Embryonic facial prominence (tissue), 1 donor: ENCODE results near the gene FOSL2.

ENCODE experiments used
- DNase-seq: peaks from one replicate; pipeline ENCODE4 v3.0.0-alpha.2; 2016; ENCODE audit errors: extremely low spot score

The FOSL2 gene

DNA sequence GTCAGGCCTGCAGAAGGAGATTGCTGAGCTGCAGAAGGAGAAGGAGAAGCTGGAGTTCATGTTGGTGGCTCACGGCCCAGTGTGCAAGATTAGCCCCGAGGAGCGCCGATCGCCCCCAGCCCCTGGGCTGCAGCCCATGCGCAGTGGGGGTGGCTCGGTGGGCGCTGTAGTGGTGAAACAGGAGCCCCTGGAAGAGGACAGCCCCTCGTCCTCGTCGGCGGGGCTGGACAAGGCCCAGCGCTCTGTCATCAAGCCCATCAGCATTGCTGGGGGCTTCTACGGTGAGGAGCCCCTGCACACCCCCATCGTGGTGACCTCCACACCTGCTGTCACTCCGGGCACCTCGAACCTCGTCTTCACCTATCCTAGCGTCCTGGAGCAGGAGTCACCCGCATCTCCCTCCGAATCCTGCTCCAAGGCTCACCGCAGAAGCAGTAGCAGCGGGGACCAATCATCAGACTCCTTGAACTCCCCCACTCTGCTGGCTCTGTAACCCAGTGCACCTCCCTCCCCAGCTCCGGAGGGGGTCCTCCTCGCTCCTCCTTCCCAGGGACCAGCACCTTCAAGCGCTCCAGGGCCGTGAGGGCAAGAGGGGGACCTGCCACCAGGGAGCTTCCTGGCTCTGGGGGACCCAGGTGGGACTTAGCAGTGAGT lies 19.4 kb downstream of the FOSL2 start:
- no peak for DNase-seq

DNA sequence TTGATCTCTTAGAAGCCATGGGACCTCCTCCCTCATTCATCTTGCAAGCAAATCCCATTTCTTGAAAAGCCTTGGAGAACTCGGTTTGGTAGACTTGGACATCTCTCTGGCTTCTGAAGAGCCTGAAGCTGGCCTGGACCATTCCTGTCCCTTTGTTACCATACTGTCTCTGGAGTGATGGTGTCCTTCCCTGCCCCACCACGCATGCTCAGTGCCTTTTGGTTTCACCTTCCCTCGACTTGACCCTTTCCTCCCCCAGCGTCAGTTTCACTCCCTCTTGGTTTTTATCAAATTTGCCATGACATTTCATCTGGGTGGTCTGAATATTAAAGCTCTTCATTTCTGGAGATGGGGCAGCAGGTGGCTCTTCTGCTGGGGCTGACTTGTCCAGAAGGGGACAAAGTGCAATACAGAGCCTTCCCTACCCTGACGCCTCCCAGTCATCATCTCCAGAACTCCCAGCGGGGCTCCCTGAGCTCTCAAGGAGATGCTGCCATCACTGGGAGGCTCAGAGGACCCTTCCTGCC lies 20.0 kb downstream of the FOSL2 start:
- no peak for DNase-seq

DNA sequence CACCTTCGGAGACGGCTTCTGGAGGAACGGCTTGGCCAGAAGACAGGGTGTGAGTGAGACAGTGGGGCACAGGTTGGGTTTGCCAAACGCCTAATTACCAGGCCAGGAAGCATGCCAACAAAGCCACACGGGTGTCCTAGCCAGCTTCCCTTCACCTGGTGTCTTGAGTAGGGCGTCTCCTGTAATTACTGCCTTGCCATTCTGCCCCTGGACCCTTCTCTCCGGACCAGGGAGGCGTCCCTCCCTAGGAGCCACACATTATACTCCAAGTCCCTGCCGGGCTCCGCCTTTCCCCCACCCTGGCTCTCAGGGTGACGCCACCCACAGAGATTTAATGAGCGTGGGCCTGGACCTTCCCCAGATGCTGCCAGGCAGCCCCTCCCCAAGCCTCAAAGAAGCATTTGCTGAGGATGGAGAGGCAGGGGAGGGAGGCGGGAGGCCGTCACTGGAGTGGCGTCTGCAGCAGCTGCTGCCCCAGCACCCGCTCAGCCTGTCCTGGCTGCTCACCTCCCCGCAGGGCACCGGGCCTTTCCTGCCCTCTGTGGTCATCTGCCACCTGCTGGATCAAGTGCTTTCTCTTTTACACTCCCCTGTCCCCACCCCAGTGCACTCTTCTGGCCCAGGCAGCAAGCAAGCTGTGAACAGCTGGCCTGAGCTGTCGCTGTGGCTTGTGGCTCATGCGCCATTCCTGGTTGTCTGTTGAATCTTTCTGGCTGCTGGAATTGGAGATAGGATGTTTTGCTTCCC lies 20.7 kb downstream of the FOSL2 start:
- no peak for DNase-seq

DNA sequence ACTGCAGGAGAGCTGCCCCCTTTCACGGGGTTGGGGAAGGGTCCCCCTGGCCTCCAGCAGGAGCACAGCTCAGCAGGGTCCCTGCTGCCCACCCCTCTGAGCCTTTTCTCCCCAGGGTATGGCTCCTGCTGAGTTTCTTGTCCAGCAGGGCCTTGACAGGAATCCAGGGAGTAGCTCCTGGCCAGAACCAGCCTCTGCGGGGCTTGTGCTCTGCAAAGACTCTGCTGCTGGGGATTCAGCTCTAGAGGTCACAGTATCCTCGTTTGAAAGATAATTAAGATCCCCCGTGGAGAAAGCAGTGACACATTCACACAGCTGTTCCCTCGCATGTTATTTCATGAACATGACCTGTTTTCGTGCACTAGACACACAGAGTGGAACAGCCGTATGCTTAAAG lies 21.2 kb downstream of the FOSL2 start:
- DNase-seq, result no peak

DNA sequence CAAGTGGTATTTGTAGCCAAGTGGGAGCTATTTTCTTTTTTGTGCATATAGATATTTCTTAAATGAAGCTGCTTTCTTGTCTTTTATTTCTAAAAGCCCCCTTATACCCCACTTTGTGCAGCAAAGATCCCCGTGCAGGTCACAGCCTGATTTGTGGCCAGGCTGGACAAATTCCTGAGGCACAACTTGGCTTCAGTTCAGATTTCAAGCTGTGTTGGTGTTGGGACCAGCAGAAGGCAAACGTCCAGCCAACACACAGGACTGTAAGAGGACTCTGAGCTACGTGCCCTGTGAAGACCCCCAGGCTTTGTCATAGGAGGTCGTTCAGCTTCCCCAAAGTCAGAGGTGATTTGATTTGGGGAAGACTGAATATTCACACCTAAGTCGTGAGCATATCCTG lies 21.9 kb downstream of the FOSL2 start:
- DNase-seq, result no peak

DNA sequence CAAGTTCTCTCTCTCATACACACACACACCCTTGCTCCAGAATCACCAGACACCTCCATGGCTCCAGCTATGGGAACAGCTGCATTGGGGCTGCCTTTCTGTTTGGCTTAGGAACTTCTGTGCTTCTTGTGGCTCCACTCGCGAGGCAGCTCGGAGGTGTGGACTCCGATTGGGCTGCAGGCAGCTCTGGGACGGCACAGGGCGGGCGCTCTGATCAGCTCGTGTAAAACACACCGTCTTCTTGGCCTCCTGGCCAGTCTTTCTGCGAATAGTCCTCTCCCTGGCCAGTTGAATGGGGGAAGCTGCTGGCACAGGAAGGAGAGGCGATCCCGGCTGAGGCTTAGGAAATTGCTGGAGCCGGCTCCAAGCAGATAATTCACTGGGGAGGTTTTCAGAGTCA lies 22.4 kb downstream of the FOSL2 start:
- DNase-seq, result no peak

DNA sequence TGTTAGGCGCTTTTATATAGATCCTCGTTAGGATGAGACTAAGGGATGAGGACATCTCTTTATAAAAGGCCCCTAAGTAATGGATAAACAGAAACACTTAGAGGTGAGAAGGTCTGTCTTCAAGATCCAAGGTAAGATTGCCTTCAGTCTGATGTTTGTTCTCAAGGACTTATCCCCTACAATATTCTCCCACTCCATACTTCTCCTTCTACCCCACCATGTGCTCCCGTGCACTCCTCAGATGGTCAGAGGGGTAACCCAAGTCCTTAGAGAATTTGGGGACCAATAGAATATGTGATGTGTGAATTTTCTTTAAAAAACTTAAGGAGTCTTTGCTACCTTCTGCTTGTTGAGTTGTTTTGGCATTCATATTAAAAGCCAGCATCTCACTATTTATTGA lies 23.1 kb downstream of the FOSL2 start:
- no peak for DNase-seq

DNA sequence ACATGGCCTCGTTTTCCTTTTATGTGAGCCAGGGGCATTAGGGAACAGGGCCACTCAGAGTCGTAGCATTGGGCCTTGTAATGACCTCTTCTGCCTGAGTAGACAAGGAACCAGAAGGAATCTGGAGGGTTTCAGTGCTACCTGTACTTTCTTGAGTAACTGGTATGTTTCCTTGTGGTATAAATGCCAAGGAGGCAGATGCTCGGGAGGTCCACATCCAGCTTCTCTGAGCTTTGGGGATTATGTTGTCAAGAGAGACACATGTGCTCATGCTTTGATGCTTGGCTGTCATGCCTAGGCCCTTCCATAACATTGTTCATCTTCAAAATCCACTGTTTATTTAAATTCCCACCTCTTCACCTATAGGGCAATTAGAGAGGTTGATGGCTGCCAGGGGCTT lies 26.3 kb downstream of the FOSL2 start:
- DNase-seq, result no peak

DNA sequence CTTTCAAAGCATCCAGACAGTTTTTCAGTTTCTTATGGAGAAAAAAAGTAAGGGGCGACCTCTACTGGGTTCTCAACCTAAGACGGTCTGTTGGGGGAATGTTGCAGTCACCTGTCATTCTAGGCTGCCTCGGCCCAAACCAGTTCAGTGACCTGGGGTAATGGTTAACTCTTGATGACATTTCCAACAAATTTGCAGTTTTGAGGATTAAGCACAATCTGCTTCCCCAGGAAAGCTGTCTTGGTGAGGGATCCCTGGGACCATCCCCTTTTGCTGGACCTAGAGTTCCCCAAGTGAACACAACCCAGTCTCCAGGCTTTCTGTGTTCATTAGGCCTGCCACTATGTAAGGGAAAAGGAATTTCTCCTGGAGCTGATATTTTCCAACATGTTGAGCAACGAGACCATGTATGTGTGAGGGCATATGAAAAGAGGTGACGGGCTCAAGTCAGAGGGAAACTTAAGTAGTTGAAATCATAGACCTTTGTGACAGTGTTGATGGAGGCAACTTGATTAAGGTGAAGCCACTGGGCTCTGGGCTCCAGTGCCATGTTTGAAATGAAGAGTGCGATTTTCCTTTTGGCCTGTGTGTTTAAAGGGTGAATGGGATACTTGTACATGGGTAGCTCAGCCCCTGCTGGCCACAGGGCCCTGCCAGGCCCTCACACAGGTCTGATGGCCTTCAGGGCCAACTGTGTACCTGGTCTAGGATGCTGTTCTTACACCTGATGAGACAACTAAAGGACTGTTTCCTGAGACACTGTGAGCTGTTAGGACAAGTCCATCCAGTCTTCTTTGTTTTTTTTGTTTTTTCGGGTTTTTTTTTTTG lies 27.0 kb downstream of the FOSL2 start:
- no peak for DNase-seq

DNA sequence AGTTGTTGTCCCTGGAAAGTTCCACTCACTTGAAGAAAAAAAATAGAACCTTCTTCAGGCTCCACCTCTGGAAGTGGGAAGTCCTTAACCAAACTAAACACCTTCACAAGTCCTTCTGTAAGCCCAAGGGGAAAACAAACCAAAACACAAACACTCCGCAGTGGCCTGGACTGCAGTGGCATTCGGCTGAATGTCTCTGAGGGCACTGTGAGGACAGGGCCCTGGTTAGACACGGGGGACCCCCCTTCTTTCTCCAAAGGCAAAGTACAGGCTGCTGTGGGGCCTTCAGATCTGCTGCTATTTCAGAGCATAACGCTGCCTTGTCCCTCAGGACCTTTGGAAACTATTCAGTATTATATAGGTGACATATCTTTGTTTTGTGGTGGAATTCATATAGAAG lies 28.1 kb downstream of the FOSL2 start:
- DNase-seq, result no peak

DNA sequence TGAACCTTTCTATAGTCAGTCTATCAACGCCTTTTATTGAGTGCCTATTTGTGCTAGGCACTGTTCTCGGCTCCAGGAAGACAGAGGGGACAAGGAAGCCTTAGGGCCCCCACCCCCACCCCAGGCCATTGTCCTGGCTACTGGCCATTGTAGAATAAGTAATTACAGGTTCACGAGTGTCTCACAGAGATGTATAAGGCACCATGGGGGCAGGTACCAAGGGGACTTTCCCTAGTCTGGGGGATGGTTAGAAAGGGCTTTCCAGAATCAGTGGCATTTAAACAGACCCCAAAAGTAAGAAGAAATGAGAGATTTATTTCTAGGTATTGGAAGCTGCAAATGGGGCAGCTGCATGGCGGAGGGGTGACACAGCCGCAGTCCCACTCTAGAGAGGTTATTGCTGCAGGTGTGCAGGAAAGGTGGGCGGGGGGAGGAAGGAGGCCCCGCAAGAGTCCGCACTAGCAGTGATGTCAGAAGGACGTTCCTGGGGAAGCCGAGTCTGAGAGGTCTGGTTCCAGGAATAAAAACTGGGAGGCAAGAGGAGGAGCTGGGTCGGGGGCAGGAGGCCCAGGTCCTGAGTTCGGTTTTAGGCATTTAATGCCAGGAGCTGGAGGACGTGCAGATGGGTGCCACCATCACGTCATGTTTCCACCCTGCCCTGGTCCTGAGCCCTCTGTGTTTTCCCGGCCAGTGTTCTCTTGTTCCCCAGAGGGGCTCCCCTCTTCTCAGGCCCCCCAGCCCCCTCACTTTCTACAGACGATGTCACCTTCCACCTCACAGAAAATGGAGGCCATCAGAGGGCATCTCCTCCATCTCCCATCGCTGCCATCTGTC lies 30.5 kb downstream of the FOSL2 start:
- DNase-seq, result no peak

DNA sequence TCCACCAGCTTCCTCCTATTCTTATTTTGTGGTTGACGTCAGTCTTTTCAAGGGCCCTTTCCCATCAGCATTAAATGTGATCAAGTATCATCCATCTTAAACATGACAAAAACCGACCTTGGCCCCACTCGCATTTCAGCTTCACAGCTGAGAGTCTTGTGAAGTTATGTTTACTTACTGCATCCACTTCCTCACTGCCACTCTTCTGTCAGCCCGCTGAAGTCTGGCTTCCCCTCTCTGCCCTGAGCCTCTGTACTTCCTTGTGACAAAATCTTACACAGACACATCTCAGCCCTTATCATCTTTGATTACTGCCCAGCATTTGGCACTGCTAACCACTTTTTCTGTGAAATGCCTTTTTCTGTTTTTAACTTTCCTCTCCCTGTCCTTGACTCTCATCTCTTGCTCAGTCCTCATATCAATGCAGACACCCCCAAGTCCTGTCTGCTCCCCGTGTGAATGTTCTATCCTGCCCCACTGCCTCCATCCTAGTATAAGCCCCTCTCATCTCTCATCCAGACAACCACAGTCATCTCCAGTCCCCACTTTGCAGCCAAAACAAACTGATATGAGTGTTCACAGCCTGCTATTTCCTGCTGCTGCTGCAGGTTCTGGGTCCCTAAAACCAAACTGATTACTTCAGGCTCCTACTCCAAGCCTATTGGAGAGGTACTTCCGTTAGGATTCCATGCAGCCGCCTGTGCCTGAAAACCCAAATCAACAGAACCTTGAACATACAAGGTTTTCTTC lies 31.4 kb downstream of the FOSL2 start:
- DNase-seq, result no peak

DNA sequence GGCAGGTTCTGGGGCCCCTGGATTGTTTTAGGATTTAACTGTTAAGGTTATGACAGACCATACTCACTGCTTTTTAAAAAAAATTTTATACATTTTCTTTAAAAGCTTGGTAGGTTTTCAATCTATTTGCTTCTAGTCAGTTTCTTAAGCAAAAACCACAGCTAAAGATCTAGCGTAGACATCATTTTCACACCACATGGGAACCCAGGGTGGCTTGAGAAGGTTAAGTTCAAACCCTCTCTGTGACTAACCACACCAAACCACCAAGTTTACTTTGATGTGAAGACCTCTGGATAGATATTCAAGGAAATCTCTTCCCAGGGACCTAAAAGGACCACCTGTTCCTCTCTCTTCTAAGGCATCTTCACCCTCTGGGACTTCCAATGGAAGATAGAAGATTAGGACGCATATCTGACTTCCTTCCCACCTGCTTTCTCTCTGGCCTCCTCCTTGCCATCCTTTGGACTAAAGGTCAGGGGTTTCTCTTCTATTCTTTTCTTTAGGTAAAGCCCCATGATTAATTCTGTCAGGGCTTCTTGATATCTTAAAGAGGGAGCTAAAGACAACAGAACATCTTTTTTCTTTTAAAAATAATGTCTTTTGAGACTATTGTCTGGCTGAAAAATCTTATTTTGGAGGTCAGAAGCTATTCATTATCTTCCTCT lies 32.3 kb downstream of the FOSL2 start:
- DNase-seq, result no peak

DNA sequence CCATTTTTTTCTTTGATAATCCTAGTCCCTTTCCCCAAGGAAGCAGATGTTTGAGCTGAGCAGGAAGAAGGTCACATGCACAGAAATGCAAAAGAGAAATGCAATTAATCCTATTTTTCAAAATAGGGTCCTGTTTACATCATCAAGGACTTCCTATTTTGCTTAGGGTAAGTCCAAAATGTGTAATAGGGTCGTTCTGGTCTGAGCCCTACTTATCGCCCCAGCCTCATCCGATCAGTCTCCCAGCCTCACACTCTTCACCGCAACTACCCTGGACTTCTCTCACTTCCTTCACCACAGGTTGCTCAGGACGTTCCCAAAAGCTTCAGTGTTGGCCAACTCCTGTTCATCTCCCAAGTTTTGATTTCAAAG lies 32.8 kb downstream of the FOSL2 start:
- no peak for DNase-seq

DNA sequence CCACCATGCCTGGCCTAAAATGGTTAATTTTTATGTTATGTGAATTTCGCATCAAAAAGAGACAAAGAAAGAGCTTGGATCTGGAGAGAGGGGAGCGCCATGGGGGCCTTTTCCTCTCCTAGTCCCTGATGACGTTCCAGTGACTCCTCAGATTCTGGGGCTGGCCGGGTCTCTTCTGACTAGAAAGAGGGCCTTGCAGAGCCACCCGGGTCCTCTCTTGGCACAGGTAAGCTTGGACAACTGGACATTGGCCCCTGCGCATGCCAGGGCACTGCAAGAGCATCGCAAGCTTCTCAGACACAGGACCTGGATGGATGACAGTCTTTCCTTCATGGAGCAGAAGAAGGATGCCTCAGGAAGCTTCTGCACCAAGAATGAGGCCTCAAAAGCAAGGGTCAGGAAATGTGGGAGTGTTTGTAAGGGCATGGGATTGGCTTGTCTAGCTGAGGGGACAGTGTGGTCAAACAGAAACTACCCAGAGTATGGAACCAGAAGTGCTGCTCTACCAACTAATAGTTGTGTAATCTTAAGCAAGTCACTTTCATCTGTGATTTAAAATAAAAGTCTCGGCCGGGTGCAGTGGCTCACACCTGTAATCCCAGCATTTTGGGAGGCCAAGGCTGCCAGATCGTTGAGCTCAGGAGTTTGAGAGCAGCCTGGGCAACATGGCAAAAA lies 35.2 kb downstream of the FOSL2 start:
- DNase-seq, result no peak

DNA sequence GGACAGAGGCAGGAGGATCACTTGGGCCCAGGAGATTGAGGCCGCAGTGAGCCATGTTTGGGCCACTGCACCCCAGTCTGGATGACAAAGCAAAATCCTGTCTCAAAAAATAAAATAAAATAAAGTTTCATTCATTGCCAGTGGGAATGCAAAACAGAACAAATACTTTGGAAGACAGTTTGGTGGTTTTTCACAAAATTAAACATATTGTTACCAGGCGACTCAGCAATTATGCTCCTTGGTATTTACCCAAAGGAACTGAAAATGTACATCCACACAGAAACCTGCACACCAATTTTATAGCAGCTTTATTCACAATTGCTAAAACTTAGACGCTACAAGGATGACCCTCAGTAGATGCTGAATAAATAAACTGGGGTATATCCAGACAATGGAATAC lies 35.8 kb downstream of the FOSL2 start:
- no peak for DNase-seq

DNA sequence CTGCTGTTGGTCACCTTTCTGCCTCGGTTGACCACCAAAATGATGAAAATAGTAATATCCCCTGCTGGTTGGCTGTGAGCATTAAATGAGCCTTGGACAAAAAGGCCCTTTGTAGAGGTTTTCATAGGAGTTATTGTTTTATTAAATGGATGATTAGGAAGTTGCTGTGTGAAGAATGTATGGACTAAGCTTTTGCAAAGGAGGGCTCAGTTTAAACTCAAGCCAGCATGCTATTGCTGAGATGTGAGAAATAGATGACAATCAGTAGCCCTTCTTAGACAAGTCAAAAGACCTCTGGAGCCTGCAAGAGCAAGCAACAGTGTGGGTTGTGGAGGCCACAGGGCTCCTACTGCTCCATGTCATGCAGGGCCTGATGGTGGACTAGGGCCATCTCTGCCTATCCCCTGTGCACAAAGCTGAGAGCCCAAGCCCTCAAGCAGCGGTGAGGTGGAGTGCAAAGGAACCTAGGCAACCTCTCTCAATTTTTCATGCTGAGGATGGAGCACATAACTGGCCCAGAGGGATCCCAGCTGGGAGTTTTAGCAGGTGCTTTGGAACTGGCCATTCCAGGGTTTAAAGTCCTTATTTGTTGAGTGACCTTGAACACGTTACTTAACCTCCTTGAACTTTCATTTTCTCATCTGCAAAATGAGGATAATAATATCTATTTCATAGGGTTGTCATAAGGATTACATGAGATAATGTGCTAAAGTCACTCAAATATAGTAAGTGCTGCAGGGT lies 37.1 kb downstream of the FOSL2 start:
- no peak for DNase-seq

DNA sequence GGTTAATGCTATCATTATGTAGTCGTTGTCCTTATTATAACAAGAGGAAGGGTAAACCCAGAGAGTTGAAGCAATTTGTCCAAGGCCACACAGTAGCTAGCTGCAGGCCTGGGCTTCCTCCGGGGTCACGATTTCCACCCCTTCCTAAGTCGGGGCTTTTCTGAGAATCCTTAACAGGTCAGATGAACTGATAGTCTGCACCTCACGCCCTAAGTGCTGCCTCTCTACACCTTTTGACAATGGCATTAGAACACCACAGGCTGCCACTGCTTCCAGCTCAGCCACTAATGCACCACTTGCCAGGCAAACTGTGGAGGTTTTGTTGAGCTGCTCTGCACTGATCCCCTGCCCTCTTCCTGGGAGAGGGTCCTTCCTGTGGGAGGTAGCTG lies 37.7 kb downstream of the FOSL2 start:
- DNase-seq, result no peak

DNA sequence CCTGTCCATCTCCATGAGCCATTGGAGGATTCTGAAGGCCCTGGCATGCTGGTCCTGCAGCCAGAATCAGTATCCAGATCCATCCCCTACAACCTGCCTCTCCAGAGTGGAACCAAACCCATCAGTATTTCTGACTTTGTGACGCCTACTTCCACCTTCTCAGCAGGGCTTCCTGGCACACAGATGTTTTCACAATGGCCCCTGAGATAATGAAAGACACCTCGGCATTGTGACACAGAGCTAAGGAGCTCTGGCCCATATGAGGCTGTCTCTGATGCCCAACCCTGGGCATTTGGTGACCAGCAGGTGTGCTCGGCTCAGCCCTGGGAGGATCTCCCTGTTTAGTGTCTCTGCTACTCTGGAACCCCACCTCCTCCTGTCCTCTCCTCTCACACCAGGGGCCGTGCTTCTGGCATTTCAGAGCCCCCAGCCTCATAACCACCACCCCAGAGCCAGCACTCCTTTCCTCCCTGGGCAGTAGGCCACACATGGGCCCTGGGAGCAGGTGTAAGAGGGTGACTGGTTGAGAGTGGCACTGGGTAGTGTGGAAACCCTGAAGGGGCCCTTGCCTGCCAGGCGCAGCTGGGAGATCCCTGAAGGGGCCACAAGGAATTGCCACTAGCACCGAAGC lies 38.2 kb downstream of the FOSL2 start:
- DNase-seq, result no peak
